Measurements from ENCODE around the gene MPV17L2. TPM values are rescaled to one million over a fixed set of nuclear protein-coding genes. Genes with fewer than 3 reads are reported as not detected.
A peak's percentile ranks its signal among the peaks of the same experiment; 100 is the strongest.

The MPV17L2 gene
- total and polyA plus RNA-seq, 2 donors (not counting 3 experiments of a cell fraction or from before 2014, with no cell fraction given): 13.8 to 27.6 TPM

DNA sequence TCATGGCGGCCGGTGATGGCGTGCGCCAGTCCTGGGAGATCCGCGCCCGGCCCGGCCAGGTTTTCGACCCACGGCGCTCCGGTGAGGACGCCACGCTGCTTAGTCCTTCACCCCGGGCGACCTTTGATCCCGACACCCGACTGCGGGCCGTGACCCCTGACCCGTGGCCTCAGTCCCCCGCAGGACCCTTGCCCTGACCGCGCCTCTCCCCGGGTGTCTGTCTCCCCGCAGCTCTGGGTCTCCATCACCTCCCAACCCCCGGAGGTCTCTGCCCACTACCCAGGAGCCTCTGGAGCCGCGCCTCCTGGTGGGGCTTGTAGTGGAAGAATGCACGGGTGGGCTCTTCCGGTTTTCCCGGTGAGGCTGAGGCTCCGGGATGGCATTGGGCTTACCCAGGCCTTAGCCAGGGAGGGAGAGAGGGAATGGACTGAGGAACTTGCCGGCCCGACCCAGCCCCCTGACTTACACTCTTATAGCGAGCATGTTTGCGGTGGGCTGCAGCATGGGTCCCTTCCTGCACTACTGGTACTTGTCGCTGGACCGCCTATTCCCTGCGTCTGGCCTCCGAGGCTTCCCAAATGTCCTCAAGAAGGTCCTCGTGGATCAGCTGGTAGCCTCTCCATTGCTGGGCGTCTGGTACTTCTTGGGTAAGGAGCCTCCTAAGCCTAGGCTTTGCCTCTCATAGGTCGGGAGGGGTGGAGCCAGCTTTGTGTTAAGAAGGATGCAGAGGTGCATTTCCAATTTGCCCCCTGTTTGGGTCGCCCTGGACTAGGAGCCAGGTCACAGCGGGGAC is 566 bp downstream of the MPV17L2 start:
- H3K27me3 ChIP-seq (ENCODE audit: control insufficient read depth in 2 of 2, insufficient read depth in 2 of 2, low read length in 2 of 2): no peaks in the 10 kb centered on the region
- peak overlapping the region; percentile 75 for H3K4me2 ChIP-seq (ENCODE audit: insufficient read depth, low read length)
- peak overlapping the region; percentile 65 to 82 (median 69) for H3K4me3 ChIP-seq (replicated peaks in 1 of 3; ENCODE audit: insufficient read depth in 1 of 3, low read depth in 1 of 3, low read length in 3 of 3)
- no peak for FAIRE-seq
- CTCF ChIA-PET: interaction anchor here (0.6 to 4.0 kb wide), 10 partner anchors 11 to 135 kb away, joined by 3 to 100 read pairs (median 7); partner anchors contain the start of gene RAB3A
- H3K27ac ChIP-seq (ENCODE audit: insufficient read depth, low read depth, low read length): peak overlapping the region; percentile 48
- H3K9me1 ChIP-seq (replicated peaks; ENCODE audit: control insufficient read depth, extremely low read depth, insufficient read depth, low read length): no peaks in the 10 kb centered on the region
- peak overlapping the region; percentile 52 for H2AFZ ChIP-seq (ENCODE audit: low read depth, low read length)
- intact Hi-C loops (cut with micrococcal nuclease) (loop anchor here (1.0 to 2.0 kb wide), 4 partner anchors 11 to 223 kb away; partner anchors contain the start of genes LSM4, PIK3R2 and RAB3A), dilution Hi-C loops (cut with MboI; ENCODE audit: extremely low pct_ligation_motif_present, low sequenced_read_pairs) (no loop called here)
- POLR2A ChIA-PET: interaction anchor here (0.6 kb wide), 1 partner anchor 88 kb away, joined by 3 read pairs; the partner anchor contains the start of gene JUND
- peak; percentile 6 for DNase-seq (ENCODE audit: low read depth, low spot score)
- H3K36me3 ChIP-seq (ENCODE audit: control insufficient read depth in 2 of 2, extremely low read depth in 1 of 2, insufficient read depth in 2 of 2, low read length in 2 of 2): peaks cover 0 to 6% of the 10 kb centered on the region in 2 experiments
- H3K4me1 ChIP-seq (ENCODE audit: control insufficient read depth, extremely low read depth, insufficient read depth, low read length): peaks cover 14% of the 10 kb centered on the region
- H3K9ac ChIP-seq (replicated peaks; ENCODE audit: extremely low read depth, insufficient read depth, low read length): peak overlapping the region; percentile 69
- no peaks in the 10 kb centered on the region for H4K20me1 ChIP-seq (replicated peaks; ENCODE audit: control insufficient read depth, extremely low read depth, insufficient read depth, low read length)
- H3K9me3 ChIP-seq (replicated peaks; ENCODE audit: control insufficient read depth, insufficient read depth, low read length): no peaks in the 10 kb centered on the region
- no peaks in the 10 kb centered on the region for H3K79me2 ChIP-seq (ENCODE audit: control insufficient read depth, insufficient read depth, low read length)
- TF ChIP-seq POLR2A (IDR thresholded peaks at IDR 0.05; ENCODE audit: low read depth, low read length) (no peak), MYC (IDR thresholded peaks at IDR 0.05; ENCODE audit: low read depth, low read length) (no peak), EZH2 (IDR thresholded peaks at IDR 0.05; ENCODE audit: borderline replicate concordance, low read depth, low read length, severe bottlenecking) (no peak), JUN (IDR thresholded peaks at IDR 0.05; ENCODE audit: borderline replicate concordance, insufficient read depth, insufficient read length, low read depth) (no peak), POLR2AphosphoS5 (IDR thresholded peaks at IDR 0.05; ENCODE audit: insufficient read depth, low read depth, low read length) (no peak), GATA2 (IDR thresholded peaks at IDR 0.05; ENCODE audit: insufficient read depth, insufficient read length, low read depth, low read length) (no peak), FOS (IDR thresholded peaks at IDR 0.05; ENCODE audit: borderline replicate concordance, insufficient read depth, low read length) (no peak)
- TF ChIP-seq, protein P1, sequence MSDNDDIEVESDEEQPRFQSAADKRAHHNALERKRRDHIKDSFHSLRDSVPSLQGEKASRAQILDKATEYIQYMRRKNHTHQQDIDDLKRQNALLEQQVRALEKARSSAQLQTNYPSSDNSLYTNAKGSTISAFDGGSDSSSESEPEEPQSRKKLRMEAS (IDR thresholded peaks at IDR 0.05; ENCODE audit: insufficient read depth, insufficient read length): no peak
- TF ChIP-seq, protein P2, sequence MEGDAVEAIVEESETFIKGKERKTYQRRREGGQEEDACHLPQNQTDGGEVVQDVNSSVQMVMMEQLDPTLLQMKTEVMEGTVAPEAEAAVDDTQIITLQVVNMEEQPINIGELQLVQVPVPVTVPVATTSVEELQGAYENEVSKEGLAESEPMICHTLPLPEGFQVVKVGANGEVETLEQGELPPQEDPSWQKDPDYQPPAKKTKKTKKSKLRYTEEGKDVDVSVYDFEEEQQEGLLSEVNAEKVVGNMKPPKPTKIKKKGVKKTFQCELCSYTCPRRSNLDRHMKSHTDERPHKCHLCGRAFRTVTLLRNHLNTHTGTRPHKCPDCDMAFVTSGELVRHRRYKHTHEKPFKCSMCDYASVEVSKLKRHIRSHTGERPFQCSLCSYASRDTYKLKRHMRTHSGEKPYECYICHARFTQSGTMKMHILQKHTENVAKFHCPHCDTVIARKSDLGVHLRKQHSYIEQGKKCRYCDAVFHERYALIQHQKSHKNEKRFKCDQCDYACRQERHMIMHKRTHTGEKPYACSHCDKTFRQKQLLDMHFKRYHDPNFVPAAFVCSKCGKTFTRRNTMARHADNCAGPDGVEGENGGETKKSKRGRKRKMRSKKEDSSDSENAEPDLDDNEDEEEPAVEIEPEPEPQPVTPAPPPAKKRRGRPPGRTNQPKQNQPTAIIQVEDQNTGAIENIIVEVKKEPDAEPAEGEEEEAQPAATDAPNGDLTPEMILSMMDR (IDR thresholded peaks at IDR 0.05; ENCODE audit: extremely low read depth in 1 of 2, insufficient read depth in 1 of 2, low read depth in 1 of 2, low read length in 2 of 2): no peak
- TSS peak; percentile 52 for BruUV-seq (replicated peaks)
